Activated T-helper 2 cell treated with anti-CD3 and anti-CD28 coated beads, Interferon-gamma antibody, Interleukin-2, Interleukin-4, amounts not matched to agents 10 μg/mL and 5 μg/mL and 100 μg/mL, durations not matched to agents 14 hours and 24 hours and 36 hours (primary cell): ENCODE data around the gene CDX1. TPM values are rescaled to one million over a fixed set of nuclear protein-coding genes. Genes with fewer than 3 reads are reported as not detected.

Experiments
- DNase-seq: peaks from one replicate; pipeline ENCODE4 v3.0.0; 2021; ENCODE audit warnings: low spot score
- H3K27ac Mint-ChIP-seq: one replicate; pipeline ENCODE4 v1.8.0; 2021; ENCODE audit warnings: mixed read lengths
- H3K27me3 Mint-ChIP-seq: one replicate; pipeline ENCODE4 v1.8.0; 2021; ENCODE audit warnings: low read depth, mixed read lengths
- H3K36me3 Mint-ChIP-seq: one replicate; pipeline ENCODE4 v1.8.0; 2021; ENCODE audit warnings: low read depth, mixed read lengths
- H3K4me1 Mint-ChIP-seq: one replicate; pipeline ENCODE4 v1.8.0; 2021; ENCODE audit warnings: low read depth, mixed read lengths
- H3K4me3 Mint-ChIP-seq: one replicate; pipeline ENCODE4 v1.8.0; 2021; ENCODE audit warnings: low read depth, mild to moderate bottlenecking, moderate library complexity, mixed read lengths
- H3K9me3 Mint-ChIP-seq: one replicate; pipeline ENCODE4 v1.8.0; 2021; ENCODE audit warnings: mixed read lengths
- intact Hi-C: fragments of 100-400 bp; cut with micrococcal nuclease; formaldehyde crosslinking; loops from one replicate; pipeline ENCODE4 v1.15.1; 2023
- total RNA-seq: library from RNA; stranded (reverse); gene quantifications from 2 replicates; pipeline ENCODE4 v1.2.3, GENCODE V29; 2022

The CDX1 gene
- total RNA-seq, 1 donor from 2014 or later = not detected

GRCh38 chr5:150178262-150178661, 11.7 kb downstream of the CDX1 start:
- no peaks in the 10 kb centered on the region for H3K36me3 Mint-ChIP-seq
- H3K27me3 Mint-ChIP-seq = no peaks in the 10 kb centered on the region
- DNase-seq = no peak
- H3K4me3 Mint-ChIP-seq = no peak overlapping the region
- H3K9me3 Mint-ChIP-seq = no peaks in the 10 kb centered on the region
- no peak overlapping the region for H3K27ac Mint-ChIP-seq
- H3K4me1 Mint-ChIP-seq = no peaks in the 10 kb centered on the region
- intact Hi-C loops = no loop called here

GRCh38 chr5:150179019-150179620, 12.5 kb downstream of the CDX1 start:
- Mint-ChIP-seq H3K9me3 (no peaks in the 10 kb centered on the region), H3K4me1 (no peaks in the 10 kb centered on the region), H3K4me3 (no peak overlapping the region), H3K27ac (no peak overlapping the region), H3K27me3 (no peaks in the 10 kb centered on the region), H3K36me3 (no peaks in the 10 kb centered on the region)
- DNase-seq = no peak
- intact Hi-C loops = no loop called here

- Mint-ChIP-seq H3K36me3 (no peaks in the 10 kb centered on the region), H3K4me1 (no peaks in the 10 kb centered on the region), H3K27ac (no peak overlapping the region), H3K9me3 (no peaks in the 10 kb centered on the region), H3K4me3 (no peak overlapping the region), H3K27me3 (peaks cover 1% of the 10 kb centered on the region)
- intact Hi-C loops = no loop called here
- no peak for DNase-seq
These were observed 13.9 kb downstream of the CDX1 start for GRCh38 chr5:150180241-150181026.

- H3K36me3 Mint-ChIP-seq = no peaks in the 10 kb centered on the region
- no peak overlapping the region for H3K27ac Mint-ChIP-seq
- intact Hi-C loops = no loop called here
- H3K4me3 Mint-ChIP-seq = no peak overlapping the region
- no peaks in the 10 kb centered on the region for H3K9me3 Mint-ChIP-seq
- H3K27me3 Mint-ChIP-seq = peaks cover 1% of the 10 kb centered on the region
- DNase-seq = no peak
- H3K4me1 Mint-ChIP-seq = no peaks in the 10 kb centered on the region
These were observed 14.4 kb downstream of the CDX1 start for GRCh38 chr5:150181027-150181426.

GRCh38 chr5:150181766-150182545, 15.4 kb downstream of the CDX1 start:
- H3K36me3 Mint-ChIP-seq = no peaks in the 10 kb centered on the region
- H3K27me3 Mint-ChIP-seq = peaks cover 2% of the 10 kb centered on the region
- DNase-seq = no peak
- H3K4me3 Mint-ChIP-seq = no peak overlapping the region
- intact Hi-C loops = no loop called here
- H3K27ac Mint-ChIP-seq = no peak overlapping the region
- no peaks in the 10 kb centered on the region for H3K9me3 Mint-ChIP-seq
- H3K4me1 Mint-ChIP-seq = no peaks in the 10 kb centered on the region

- Mint-ChIP-seq H3K27me3 (peaks cover 9% of the 10 kb centered on the region), H3K27ac (no peak overlapping the region), H3K4me3 (no peak overlapping the region), H3K36me3 (no peaks in the 10 kb centered on the region), H3K9me3 (no peaks in the 10 kb centered on the region), H3K4me1 (no peaks in the 10 kb centered on the region)
- intact Hi-C loops = no loop called here
- DNase-seq = no peak
These were observed 16.2 kb downstream of the CDX1 start for GRCh38 chr5:150182774-150183173.

- Mint-ChIP-seq H3K36me3 (no peaks in the 10 kb centered on the region), H3K4me1 (no peaks in the 10 kb centered on the region), H3K27ac (no peak overlapping the region), H3K4me3 (no peak overlapping the region), H3K27me3 (peaks cover 11% of the 10 kb centered on the region), H3K9me3 (no peaks in the 10 kb centered on the region)
- intact Hi-C loops = no loop called here
- no peak for DNase-seq
These were observed 16.9 kb downstream of the CDX1 start for GRCh38 chr5:150183436-150183835.

- Mint-ChIP-seq H3K27ac (no peak overlapping the region), H3K27me3 (peaks cover 15% of the 10 kb centered on the region), H3K9me3 (no peaks in the 10 kb centered on the region), H3K4me1 (no peaks in the 10 kb centered on the region), H3K36me3 (no peaks in the 10 kb centered on the region), H3K4me3 (no peak overlapping the region)
- DNase-seq = no peak
- intact Hi-C loops = no loop called here
These were observed 17.4 kb downstream of the CDX1 start for GRCh38 chr5:150184006-150184405.

GRCh38 chr5:150184990-150185912, 18.7 kb downstream of the CDX1 start:
- Mint-ChIP-seq H3K27ac (no peak overlapping the region), H3K36me3 (no peaks in the 10 kb centered on the region)

GRCh38 chr5:150186137-150186536, 19.6 kb downstream of the CDX1 start:
- Mint-ChIP-seq H3K4me3 (no peak overlapping the region), H3K27ac (no peak overlapping the region), H3K4me1 (no peaks in the 10 kb centered on the region), H3K36me3 (no peaks in the 10 kb centered on the region), H3K27me3 (peaks cover 30% of the 10 kb centered on the region), H3K9me3 (no peaks in the 10 kb centered on the region)
- intact Hi-C loops = no loop called here
- DNase-seq = no peak

More at GRCh38 chr5:150184990-150185912, 18.7 kb downstream of the CDX1 start:
- intact Hi-C loops = no loop called here
- H3K27me3 Mint-ChIP-seq = peaks cover 24% of the 10 kb centered on the region
- no peaks in the 10 kb centered on the region for H3K9me3 Mint-ChIP-seq
- no peak overlapping the region for H3K4me3 Mint-ChIP-seq
- no peak for DNase-seq
- H3K4me1 Mint-ChIP-seq = no peaks in the 10 kb centered on the region

- no peak overlapping the region for H3K4me3 Mint-ChIP-seq
- no peaks in the 10 kb centered on the region for H3K9me3 Mint-ChIP-seq
- H3K36me3 Mint-ChIP-seq = no peaks in the 10 kb centered on the region
- H3K4me1 Mint-ChIP-seq = no peaks in the 10 kb centered on the region
- intact Hi-C loops = no loop called here
- peaks cover 32% of the 10 kb centered on the region for H3K27me3 Mint-ChIP-seq
- H3K27ac Mint-ChIP-seq = no peak overlapping the region
- DNase-seq = no peak
These were observed 20.3 kb downstream of the CDX1 start for GRCh38 chr5:150186897-150187296.

- no peak for DNase-seq
- no peaks in the 10 kb centered on the region for H3K4me1 Mint-ChIP-seq
- no peak overlapping the region for H3K4me3 Mint-ChIP-seq
- no peaks in the 10 kb centered on the region for H3K9me3 Mint-ChIP-seq
- H3K36me3 Mint-ChIP-seq = no peaks in the 10 kb centered on the region
- H3K27me3 Mint-ChIP-seq = peaks cover 34% of the 10 kb centered on the region
- no peak overlapping the region for H3K27ac Mint-ChIP-seq
- intact Hi-C loops = no loop called here
These were observed 21.7 kb downstream of the CDX1 start for GRCh38 chr5:150188146-150188842.
